ENCODE data around the gene TRIM52. TPM values are rescaled to one million over a fixed set of nuclear protein-coding genes. Genes with fewer than 3 reads are reported as not detected.

TRIM52 gene
- total RNA-seq, 4 donors from 2014 or later, result 15.1 to 33.3 (median 24.1) TPM

DNA sequence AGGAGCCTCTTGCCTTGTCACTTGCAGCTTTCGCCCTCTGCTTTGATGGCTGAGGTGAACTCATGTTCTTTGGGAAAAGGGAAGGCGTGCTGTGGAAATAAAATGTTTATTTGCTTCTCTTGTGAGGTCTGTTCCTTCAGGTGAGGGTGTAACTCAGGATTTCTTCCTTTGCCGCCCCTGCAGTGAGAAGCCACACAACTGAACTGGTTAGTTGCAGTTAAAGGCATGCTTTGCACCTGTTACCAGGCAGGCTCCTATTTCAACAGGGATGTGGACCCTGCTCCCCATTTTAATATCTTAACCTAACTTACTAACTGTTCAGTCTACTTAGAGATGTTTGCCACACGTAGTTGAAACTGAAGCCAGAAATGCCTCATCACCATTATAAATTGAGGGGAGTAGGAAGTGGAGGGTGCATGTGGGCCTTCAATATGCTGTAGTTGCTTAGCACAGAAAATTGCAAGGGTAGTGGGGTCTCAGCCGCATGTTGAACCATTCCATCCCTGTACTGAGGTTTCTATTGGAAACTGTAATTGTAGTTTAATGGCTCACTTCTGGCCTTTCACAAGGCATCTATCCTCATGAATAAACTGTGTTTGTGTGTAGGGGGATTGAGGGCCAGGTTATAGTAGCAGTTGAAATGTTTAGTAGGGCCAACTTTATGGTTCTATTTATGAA, 25.1 kb downstream of the TRIM52 start:
- TF ChIP-seq, protein P1, sequence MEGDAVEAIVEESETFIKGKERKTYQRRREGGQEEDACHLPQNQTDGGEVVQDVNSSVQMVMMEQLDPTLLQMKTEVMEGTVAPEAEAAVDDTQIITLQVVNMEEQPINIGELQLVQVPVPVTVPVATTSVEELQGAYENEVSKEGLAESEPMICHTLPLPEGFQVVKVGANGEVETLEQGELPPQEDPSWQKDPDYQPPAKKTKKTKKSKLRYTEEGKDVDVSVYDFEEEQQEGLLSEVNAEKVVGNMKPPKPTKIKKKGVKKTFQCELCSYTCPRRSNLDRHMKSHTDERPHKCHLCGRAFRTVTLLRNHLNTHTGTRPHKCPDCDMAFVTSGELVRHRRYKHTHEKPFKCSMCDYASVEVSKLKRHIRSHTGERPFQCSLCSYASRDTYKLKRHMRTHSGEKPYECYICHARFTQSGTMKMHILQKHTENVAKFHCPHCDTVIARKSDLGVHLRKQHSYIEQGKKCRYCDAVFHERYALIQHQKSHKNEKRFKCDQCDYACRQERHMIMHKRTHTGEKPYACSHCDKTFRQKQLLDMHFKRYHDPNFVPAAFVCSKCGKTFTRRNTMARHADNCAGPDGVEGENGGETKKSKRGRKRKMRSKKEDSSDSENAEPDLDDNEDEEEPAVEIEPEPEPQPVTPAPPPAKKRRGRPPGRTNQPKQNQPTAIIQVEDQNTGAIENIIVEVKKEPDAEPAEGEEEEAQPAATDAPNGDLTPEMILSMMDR (IDR thresholded peaks at IDR 0.05; ENCODE audit: low read depth), result no peak

DNA sequence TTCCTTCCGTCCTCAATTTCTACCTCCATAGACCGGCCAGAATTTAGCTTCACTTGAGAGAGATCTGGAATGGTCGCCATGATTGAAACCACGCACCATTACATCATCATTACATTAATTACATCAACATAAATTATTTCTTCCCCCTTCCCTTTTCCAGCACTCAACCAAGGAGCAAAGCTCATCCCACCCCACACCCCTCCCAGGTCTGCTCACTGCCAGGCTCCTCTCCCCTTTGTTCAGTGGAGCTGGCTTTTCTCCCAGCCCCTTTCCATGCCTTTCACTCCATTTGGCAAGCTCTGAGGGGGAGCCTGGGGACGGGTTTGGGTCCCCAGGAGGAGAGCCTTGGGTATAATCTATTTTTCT, 25.6 kb downstream of the TRIM52 start:
- TF ChIP-seq, protein P1 (IDR thresholded peaks at IDR 0.05; ENCODE audit: low read depth), result no peak

DNA sequence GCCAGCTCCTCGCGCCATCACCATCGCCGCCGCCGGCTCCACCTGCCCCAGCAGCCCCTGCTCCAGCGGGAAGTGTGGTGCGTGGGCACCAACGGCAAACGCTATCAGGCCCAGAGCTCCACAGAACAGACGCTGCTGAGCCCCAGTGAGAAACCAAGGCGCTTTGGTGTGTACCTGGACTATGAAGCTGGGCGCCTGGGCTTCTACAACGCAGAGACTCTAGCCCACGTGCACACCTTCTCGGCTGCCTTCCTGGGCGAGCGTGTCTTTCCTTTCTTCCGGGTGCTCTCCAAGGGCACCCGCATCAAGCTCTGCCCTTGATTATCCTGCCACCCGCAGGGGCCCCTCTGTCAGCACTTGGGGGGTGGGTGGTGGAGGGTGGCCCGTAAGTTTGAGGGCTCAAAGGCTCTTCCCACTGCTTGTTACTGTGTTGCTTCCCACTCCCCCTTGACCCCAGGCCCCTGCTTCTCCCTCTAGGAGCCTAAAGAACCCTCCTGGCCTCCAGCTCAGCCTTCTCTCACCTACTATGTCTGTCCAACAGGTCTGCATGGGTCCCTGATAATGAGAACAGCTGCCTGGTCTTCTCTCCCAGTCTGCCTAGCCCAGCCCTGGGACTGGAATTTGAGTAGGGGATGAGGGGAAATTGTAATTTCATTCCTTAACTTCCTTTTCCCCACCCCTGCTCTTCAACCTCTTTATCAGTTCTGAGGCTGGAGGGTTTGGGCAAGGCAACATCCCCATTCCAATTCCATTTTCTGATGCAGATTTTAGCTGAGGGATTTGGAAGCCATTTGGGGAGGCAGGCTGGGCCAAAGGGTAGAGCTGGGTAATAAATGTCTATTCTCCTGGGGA, 26.3 kb downstream of the TRIM52 start:
- TF ChIP-seq, protein P1 (IDR thresholded peaks at IDR 0.05; ENCODE audit: low read depth), result no peak

DNA sequence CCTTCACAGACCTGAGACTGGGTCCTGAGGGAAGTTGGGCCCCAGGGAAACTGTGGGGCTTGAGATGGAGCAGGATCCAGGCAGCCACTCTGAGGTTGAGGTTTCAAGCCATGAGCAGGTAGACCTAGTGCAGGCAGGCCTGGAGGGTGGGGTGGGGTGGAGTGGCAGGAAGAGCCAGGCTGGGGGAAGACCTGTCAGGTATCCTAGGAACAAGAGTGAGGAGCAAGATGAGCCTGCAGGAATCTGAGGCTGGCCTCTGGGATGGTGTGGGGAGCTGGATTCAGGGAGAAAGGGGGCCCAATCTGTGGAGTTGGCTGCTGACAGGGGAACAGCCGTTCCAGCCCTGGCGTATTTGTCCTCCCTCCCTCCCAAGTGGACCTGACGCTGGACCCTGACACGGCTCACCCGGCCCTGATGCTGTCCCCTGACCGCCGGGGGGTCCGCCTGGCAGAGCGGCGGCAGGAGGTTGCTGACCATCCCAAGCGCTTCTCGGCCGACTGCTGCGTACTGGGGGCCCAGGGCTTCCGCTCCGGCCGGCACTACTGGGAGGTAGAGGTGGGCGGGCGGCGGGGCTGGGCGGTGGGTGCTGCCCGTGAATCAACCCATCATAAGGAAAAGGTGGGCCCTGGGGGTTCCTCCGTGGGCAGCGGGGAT, 27.0 kb downstream of the TRIM52 start:
- TF ChIP-seq, protein P1 (IDR thresholded peaks at IDR 0.05; ENCODE audit: low read depth), result no peak

DNA sequence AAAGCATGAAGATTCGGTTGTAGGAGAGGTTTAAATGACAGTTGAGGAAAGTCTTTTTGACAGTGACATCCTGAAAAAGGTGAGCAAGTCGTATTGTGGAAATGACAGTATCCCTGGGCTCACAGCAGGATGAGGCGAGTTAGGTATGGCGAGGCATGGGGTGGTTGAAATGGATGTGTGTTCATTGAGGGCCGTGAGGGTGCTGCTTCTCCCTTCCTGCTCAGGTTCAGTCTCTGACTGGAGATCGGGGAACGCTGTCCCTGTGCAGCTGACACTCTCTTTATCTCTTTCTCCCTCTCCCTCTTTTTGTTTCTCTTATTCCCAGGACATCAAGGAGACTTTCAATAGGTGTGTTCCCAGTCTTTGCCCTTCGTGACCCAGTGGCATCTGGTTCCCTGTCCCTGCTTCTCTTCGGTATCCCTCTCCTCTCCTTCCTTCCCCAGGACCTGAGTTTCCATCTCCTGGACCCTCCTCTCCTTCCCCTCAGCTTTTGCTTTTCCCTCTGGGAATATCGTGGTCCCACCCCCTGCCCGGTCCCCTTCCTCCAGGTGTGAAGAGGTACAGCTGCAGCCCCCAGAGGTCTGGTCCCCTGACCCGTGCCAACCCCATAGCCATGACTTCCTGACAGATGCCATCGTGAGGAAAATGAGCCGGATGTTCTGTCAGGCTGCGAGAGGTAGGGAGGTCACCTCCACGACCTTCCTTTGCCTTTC, 27.7 kb downstream of the TRIM52 start:
- TF ChIP-seq, protein P1 (IDR thresholded peaks at IDR 0.05; ENCODE audit: low read depth), result no peak

DNA sequence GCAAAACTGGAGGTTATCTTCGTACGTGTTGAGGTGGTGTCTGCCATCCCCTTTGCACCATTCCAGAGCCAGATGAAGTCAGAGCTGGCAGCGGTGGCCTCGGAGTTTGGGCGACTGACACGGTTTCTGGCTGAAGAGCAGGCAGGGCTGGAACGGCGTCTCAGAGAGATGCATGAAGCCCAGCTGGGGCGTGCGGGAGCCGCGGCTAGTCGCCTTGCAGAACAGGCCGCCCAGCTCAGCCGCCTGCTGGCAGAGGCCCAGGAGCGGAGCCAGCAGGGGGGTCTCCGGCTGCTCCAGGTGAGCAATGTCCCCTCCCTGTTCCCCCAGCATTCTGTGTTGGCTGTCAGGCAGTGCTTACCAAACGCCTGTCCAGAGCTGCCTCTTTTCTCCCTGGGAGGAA, 28.4 kb downstream of the TRIM52 start:
- TF ChIP-seq, protein P1 (IDR thresholded peaks at IDR 0.05; ENCODE audit: low read depth), result no peak

All from subcutaneous adipose tissue (tissue), 4 donors.